Brain microvascular endothelial cell (primary cell): ENCODE results near the gene AGBL1.

ENCODE experiments used
- DNase-seq: peaks from one replicate; pipeline ENCODE4 v3.0.0-alpha.2; 2020
- H3K27ac ChIP-seq: fragments of 250-450 bp; sonication (Bioruptor Pico); 2 replicates; pipeline ENCODE4 v1.5.1; 2020; ENCODE audit warnings: mild to moderate bottlenecking, moderate library complexity
- H3K27me3 ChIP-seq: fragments of 250-450 bp; sonication (Bioruptor Pico); replicated peaks from 2 replicates; pipeline ENCODE4 v1.5.1; 2020; ENCODE audit warnings: mild to moderate bottlenecking
- H3K36me3 ChIP-seq: fragments of 250-450 bp; sonication (Bioruptor Pico); replicated peaks from 2 replicates; pipeline ENCODE4 v1.5.1; 2020; ENCODE audit warnings: mild to moderate bottlenecking
- H3K4me3 ChIP-seq: 2 replicates; pipeline ENCODE4 v1.5.1; 2011; ENCODE audit warnings: low read depth, mild to moderate bottlenecking, control low read depth, low read length, moderate library complexity
- CTCF ChIP-seq: IDR thresholded peaks from 2 replicates; pipeline ENCODE4 v1.5.1; 2011; ENCODE audit warnings: low read depth, mild to moderate bottlenecking, moderate library complexity, low read length, control low read depth, inconsistent platforms; ENCODE audit errors: missing control alignments
- in situ Hi-C: cut with HindIII; loops from 2 replicates; pipeline ENCODE4 v1.10.0; 2017; ENCODE audit warnings: low sequenced_read_pairs, low pct_ligation_motif_present

Gene AGBL1

GRCh38 chr15:86042226-86042625 lies 37.4 kb upstream of the AGBL1 start:
- H3K36me3 ChIP-seq = no peaks in the 10 kb centered on the region
- in situ Hi-C loops = no loop called here
- DNase-seq = no peak
- no peak overlapping the region for H3K4me3 ChIP-seq
- H3K27ac ChIP-seq = no peak overlapping the region
- TF ChIP-seq CTCF = no peak
- no peaks in the 10 kb centered on the region for H3K27me3 ChIP-seq

- no peaks in the 10 kb centered on the region for H3K27me3 ChIP-seq
- no peak for DNase-seq
- no peak overlapping the region for H3K4me3 ChIP-seq
- H3K27ac ChIP-seq = no peak overlapping the region
- in situ Hi-C loops = no loop called here
- TF ChIP-seq CTCF = no peak
- H3K36me3 ChIP-seq = no peaks in the 10 kb centered on the region
Measured at GRCh38 chr15:86044981-86045380, 34.7 kb upstream of the AGBL1 start.

- no peak for TF ChIP-seq CTCF
- H3K27me3 ChIP-seq = no peaks in the 10 kb centered on the region
- in situ Hi-C loops = no loop called here
- DNase-seq = no peak
- no peak overlapping the region for H3K27ac ChIP-seq
- no peak overlapping the region for H3K4me3 ChIP-seq
- H3K36me3 ChIP-seq = no peaks in the 10 kb centered on the region
Measured at GRCh38 chr15:86054338-86054737, 25.3 kb upstream of the AGBL1 start.

GRCh38 chr15:86055688-86056087 lies 24.0 kb upstream of the AGBL1 start:
- no peak for DNase-seq
- in situ Hi-C loops = no loop called here

GRCh38 chr15:86059851-86060250 lies 19.8 kb upstream of the AGBL1 start:
- no peak for TF ChIP-seq CTCF
- Histone ChIP-seq H3K27me3 (no peaks in the 10 kb centered on the region), H3K4me3 (no peak overlapping the region), H3K36me3 (no peaks in the 10 kb centered on the region), H3K27ac (no peak overlapping the region)
- in situ Hi-C loops = no loop called here
- no peak for DNase-seq

More at GRCh38 chr15:86055688-86056087, 24.0 kb upstream of the AGBL1 start:
- no peak for TF ChIP-seq CTCF
- Histone ChIP-seq H3K27me3 (no peaks in the 10 kb centered on the region), H3K36me3 (no peaks in the 10 kb centered on the region), H3K27ac (no peak overlapping the region), H3K4me3 (no peak overlapping the region)

- no peak overlapping the region for H3K4me3 ChIP-seq
- TF ChIP-seq CTCF = no peak
- in situ Hi-C loops = no loop called here
- H3K36me3 ChIP-seq = no peaks in the 10 kb centered on the region
- H3K27me3 ChIP-seq = no peaks in the 10 kb centered on the region
- no peak overlapping the region for H3K27ac ChIP-seq
- no peak for DNase-seq
Measured at GRCh38 chr15:86060674-86061073, 19.0 kb upstream of the AGBL1 start.
